SW 1271 (cell line): ENCODE data around the gene SNRNP200.
"Not testable (repeated sequence)": the region's sequence is repeated elsewhere in the genome, so short reads cannot be mapped to it uniquely, and the experiment has no call there.

ENCODE experiments used
- DNase-seq, 2 experiments: peaks; one replicate each; lab custom pipeline; 2025; lab: John Stamatoyannopoulos, UW

SNRNP200 gene

GRCh38 chr2:96274355-96275056 lies 30.8 kb downstream of the SNRNP200 start:
- no peak for DNase-seq

DNA sequence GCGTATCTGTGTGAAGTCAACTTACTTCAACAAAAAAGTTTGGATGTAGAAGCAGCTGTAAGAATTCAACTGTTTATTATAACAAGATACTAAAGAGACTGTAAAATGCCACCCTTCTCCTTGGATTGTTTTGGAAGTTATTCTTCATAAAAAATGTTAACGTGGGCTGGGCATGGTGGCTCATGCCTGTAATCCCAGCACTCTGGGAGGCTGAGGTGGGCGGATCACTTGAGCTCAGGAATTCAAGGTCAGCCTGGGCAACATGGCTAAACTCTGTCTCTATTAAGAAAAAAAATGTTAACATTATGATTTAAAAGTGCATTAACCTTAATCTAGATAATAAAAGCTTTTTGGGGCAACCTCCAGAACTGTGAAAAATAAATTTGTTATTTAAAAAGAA lies 31.6 kb downstream of the SNRNP200 start:
- no peak for DNase-seq

DNA sequence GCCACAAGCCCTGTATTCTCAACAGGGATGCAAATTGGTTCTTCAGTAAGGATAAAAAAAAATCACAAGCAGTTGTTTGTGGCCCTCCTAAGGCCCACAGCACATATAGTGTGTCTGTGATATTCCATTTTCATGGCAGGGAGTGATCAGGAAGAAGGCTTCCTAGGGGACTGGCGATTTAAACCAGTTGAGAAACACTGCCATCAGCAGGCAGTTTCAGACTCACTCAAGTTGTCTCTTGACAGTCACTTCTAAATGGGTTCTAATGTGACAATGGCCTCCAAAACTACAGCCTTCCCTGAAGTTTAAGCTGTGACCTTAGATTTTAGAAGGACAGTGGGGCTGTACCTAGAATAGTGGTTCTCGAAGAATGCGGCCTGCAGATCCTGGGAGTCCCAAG lies 33.4 kb downstream of the SNRNP200 start:
- no peak for DNase-seq

DNA sequence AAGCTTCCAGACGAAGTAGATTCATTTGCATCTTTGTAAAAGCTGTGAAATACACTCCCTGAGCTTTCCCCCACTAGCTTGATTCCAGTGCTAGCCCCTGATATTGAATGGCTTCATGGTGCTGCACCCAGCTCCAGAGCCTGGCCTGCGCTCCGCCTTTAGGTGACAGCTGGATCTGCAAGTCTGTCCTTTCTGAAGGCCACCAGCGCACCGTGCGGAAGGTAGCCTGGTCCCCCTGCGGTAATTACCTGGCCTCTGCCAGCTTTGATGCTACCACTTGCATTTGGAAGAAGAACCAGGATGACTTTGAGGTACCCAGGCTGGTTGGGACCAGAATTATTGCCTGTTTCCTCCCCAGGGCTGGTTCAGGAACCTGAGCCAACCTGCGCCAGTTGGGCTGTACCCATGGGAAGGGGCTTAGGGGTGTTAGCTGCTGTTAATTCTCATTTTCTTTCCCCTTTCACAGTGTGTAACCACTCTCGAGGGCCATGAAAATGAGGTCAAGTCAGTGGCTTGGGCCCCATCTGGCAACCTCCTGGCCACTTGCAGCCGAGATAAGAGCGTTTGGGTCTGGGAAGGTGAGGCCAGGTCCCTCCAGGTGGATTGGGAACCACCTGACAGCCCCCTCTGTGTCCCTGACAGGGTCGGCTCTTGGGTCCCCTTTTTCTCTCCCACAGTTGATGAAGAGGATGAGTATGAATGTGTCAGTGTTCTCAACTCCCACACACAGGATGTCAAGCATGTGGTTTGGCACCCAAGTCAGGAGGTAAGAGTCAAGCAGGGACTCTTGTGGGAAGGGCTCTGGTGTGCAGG lies 38.0 kb downstream of the SNRNP200 start:
- peak in 1 of 2 experiments; percentile 34 for DNase-seq

DNA sequence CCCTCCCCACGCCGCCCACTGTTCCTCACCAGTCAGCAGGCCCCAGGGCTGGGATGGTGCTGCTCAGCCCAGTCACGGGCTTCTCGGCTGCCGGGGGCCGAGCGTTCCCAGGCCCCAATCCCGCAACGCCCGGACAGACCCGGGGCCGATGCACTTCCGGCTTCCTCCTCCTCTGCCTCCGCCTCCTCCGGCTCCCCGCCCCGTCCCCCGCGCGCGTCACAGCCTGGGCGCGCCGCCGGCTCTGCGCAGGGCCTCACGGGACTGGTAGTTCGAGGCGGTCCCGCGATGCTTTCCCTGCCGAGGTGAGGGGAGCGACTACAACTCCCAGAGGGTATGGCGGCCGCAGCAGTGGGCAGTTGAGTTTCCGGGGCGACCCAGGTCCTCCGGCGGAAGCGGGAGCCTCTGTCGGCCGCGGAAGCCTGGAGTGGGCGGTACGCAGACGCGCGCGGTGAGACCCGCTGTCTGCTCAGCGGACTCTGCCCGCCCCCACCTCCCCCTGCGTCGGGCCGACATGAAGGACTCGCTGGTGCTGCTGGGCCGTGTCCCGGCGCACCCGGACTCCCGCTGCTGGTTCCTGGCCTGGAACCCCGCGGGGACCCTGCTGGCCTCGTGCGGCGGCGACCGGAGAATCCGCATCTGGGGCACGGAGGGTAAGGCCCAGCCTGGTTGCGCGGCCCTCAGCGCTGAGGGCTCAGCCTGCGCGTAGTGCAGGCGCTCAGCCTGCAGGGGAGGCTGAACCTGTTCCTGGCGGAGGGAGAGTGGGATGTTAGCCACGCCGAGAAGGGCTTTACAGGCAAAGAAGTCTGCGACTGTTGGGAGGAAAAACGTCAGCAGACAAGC lies 39.3 kb downstream of the SNRNP200 start, which contains the start of the genes CIAO1 and TMEM127:
TSS of gene CIAO1 (plus strand) at position 386 of the 840 bp plus-strand sequence. CDS start at position 512, 126 bp downstream.
TSS of gene TMEM127 (minus strand) at position 158 of the 840 bp plus-strand sequence. CDS start 616 bp downstream, outside the sequence.
- DNase-seq: peak; percentile 95 to 97

DNA sequence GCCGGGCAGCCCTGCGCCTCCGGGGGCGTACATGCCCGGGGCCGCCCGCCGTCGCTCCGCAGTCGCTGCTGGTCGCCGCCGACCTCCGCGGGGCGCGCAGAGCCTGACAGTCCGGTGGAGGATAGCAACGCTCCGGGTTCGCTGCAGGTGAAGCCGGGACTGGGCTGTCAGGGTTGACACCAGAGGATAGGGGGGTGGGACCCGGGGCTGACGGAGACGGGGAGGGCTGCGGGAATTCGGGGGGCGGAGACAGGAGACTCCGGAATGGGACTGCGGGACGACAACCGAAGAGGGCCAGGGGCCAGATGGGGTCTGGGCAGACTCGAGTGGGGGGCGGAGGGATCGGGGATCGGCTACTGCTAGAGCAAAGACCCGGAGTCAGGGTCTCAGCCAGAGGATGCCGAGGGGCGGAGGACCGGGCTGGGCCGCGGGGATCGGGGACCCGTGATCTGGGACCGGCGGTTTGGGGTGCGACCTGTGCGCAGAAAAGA lies 40.0 kb downstream of the SNRNP200 start:
- DNase-seq: peak in 1 of 2 experiments; percentile 33

DNA sequence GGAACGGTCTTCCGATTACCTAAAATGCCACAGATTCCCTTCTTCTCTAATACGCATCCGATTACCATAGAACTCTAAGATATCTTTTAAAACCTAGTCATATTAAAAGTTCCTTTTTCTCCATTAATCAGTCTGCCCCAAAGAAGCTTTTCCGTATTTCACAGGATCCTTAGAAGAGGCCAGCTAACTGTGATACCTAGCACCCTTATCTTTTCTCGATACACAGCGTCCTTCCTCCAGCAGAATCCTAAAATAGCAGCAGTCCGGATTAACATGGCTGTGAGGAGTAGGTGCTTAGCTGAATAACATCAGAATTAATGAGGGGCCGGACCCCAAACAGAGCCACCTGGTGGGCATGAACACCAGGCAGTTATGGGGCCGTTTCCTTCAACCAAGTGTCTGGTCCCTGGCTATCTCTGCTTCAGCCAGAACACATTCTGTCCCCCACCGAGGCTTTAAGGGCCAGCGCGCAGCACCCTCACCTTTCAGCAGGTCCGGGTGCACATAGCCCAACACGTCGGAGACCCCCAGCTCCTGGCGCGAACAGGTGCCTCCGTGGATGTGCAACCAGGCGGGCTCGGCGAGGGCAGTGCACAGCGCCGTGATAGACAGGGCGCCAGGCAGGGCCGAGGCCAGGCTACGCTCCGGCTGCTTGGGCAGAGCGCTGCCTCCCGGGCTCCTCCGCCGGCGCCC lies 40.5 kb downstream of the SNRNP200 start:
- peak in 1 of 2 experiments; percentile 55 for DNase-seq

DNA sequence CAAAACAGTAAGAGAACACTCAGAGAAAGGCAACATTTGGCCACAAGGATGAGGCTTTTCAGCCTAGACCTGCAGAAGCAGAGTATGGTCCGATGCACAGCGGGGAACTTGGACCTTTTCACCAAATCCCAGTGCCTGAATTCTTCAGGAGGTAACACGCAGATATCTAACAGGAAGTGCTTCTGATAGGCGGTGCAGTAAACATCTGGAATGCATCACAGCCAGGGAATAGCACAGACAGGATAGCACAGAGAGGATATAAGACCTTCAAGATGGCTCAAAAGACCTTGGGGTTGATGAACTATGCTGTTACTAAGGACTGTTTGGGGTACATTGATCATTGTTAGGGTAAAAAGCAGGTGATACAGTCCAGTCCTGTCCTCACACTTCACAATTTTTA lies 41.3 kb downstream of the SNRNP200 start:
- no peak for DNase-seq

- no peak for DNase-seq
Measured at GRCh38 chr2:96262306-96262705, 43.0 kb downstream of the SNRNP200 start.

DNA sequence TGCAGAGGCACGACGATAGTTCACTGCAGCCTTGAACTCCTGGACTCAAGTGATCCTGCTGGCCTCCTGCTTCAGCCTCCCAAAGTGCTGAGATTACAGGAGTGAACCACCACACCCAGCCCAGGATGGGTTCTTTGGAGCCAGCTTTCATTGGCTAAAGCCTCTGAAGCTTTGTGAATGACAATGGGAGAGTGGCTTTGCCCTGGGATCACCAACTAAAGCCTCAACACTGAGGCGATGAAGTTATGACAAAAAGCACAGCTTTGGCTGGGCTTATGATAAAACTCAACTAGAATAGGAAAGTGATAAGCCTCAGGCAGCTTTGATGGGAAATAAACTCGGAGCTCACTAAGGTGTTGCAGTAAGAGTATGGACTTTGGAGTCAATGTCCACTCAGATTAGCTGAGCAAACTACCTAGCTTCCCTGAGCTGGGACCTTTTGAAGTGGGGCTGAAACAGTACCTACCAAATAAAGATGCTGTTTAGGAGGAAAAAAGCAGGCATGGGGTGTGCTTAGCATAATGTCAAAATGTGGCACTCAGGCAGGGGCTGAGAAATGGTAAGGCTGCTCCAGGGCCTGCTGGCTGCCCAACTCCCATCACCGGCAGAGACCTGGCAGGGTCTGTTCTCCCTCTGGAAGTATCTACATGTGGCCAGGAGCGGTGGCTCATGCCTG lies 43.9 kb downstream of the SNRNP200 start:
- no peak for DNase-seq

GRCh38 chr2:96260387-96261260 lies 44.7 kb downstream of the SNRNP200 start:
- DNase-seq: peak; percentile 84 to 98

- no peak for DNase-seq
Measured at GRCh38 chr2:96259497-96259921, 45.8 kb downstream of the SNRNP200 start.

GRCh38 chr2:96258166-96259022 lies 47.0 kb downstream of the SNRNP200 start:
- no peak for DNase-seq

DNA sequence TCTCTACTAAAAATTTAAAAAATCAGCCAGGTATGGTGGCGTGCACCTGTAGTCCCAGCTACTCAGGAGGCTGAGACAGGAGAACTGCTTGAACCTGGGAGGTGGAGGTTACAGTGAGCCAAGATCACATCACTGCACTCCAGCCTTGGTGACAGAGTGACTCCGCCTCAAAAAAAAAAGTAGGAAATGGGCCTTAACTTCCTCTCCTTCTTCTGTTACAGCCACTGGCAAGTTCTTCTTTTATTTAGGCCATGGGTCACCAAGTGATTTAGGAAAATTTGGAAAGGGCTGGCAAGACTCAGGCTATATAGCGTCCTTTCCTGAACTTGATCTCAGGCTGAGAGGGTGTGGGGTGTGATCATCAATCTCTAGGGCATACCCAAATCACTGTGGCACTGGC lies 47.6 kb downstream of the SNRNP200 start:
- DNase-seq: not testable (repeated sequence)

GRCh38 chr2:96256611-96257113 lies 48.7 kb downstream of the SNRNP200 start:
- DNase-seq: no peak

DNA sequence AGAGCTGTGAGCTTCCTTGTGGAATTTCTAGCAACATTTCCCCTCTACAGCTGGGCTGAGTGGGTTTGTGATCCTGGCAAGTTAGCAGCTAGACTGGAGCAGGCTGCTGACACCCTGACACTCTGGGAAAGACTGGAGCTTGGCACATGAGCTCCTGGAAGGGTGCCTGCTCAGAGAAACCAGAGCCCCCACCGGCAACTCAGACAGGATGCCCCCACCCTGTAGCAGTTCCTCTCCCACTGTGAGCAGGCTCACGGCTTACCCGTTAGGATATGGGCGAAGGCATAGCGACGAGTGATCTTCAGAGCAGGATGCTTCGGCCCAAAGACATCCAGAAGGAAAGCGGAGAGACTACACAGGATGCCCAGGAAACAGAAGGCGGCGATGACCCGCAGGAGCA lies 50.8 kb downstream of the SNRNP200 start:
- no peak for DNase-seq

GRCh38 chr2:96253006-96253405 lies 52.3 kb downstream of the SNRNP200 start:
- DNase-seq: no peak

GRCh38 chr2:96252526-96252925 lies 52.8 kb downstream of the SNRNP200 start:
- DNase-seq: no peak
